A204.1 (cell line): ENCODE results near the gene PML.
"Not testable (repeated sequence)": the region's sequence is repeated elsewhere in the genome, so short reads cannot be mapped to it uniquely, and the experiment has no call there.

Experiments used
- FAIRE-seq: peaks from 2 replicates; lab custom pipeline; 2012; peaks lifted over from hg19 to GRCh38; lab: Jason Lieb, UNC

PML gene

DNA sequence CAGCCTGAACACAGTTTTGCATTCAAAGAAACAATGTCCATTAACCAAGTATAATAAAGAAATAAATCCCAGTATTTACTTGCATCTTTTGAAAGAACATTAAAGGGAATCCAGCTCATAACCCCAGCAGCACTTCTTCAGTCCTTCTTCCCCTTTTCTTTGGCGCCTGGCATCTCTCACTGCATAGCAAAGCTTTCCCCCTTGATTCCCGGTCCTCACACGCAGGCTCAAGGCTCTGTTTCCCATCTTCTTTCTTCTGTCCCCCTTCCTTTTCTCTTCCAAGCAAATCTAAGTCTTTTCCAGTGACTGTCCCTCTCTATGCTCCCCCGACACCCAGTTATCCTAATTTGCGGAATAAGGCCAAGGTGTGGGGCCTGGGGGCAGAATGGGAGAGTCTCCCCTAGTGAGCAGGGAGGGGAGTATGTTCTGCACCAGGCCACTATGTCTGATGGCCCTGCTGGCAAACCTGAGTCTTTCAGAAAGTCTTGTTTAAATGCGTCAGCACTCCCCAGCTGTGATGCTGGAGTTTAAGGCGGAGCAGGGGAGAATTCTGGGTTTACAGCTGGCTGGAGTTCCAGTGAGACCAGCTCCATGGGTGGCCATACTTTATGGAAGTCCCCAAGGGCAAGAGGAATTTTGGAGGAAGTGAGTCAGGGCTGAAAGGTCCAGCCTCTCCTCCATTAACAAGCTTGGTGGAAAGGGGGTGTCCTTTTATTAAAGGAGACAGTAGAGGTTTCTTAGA, 45.8 kb downstream of the PML start:
- no peak for FAIRE-seq

DNA sequence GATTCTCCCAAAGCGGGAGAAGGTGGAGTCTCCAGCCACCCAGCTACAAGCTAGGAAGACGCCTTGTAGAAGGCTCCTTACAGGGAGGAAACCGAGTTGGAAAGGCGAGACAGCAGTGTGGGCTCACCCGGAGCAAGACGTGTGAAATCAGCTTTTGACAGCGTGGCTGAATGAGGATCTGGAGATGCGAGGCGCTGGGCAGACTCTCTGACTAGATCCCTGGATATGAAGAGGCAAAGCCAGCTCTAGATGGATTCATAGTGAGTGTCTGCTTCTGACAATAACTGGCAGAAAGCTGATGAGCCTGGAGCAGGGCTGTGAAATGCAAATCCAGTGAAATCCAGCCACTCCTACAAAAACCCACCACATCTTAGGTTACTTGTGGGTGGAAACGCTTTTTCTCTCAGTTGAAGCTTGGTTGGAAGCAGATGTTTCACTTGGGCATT, 46.8 kb downstream of the PML start:
- FAIRE-seq = no peak

DNA sequence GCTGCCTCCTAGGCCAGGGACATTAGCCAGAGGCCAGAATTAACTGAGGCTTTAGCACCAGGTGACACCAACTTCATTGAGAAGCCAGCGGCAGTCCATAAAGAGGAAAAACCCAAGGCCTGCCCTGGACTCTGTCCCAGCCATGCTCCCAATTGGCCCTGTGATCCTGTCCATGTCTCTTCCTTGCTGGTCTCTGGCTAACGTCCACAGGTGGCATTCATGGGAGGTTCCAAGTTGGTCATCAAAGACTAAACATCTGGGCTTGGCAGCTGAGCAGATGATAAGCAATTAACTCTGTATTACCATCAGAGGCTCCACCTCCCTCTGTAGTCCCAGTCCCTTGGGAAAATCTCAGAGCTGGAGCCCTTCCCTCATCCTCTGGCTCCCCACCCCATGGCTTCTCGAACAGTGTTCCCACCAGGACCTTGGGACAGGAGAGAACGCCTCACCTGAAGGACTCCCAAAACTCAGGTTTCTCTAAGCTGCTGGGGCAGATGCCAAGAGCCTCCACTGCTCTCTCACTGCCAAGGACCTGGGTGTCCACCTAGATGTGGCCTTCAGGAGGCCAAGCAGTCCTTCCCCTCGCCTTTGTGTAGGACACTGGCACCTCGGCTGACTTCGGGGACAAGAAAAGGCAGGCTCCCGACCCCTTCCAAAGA, 47.4 kb downstream of the PML start:
- FAIRE-seq = no peak

DNA sequence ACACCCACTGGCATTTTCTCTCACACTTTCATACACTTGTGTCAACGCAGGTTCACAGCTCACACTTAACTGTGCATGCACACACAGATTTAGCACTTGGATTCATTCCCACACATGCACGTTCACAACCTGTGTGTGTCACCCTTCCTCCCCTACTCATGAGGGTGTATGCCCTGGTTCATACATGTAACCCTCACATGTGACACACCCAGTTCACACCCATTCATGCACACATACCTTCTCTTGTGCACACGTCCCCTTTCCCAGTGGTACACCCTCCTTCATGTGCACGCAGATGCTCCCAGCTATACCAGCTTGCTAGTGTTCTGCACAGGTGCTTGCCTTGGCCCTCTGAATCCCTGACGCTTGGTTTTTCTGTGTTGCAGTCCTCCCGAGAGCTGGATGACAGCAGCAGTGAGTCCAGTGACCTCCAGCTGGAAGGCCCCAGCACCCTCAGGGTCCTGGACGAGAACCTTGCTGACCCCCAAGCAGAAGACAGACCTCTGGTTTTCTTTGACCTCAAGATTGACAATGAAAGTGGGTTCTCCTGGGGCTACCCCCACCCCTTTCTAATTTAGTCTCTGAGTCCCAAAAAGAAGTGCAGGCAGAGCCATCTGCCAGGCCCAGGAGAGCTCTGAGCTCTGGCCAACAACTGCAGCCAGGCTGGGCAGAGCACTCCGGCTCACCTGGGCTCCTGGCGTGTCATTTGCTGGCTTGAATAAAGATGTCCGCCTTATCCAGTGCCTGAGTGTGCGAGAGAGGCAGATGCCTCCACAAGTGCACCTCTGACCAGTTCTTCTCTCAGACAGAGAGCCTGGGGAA, 48.3 kb downstream of the PML start:
- FAIRE-seq = no peak

DNA sequence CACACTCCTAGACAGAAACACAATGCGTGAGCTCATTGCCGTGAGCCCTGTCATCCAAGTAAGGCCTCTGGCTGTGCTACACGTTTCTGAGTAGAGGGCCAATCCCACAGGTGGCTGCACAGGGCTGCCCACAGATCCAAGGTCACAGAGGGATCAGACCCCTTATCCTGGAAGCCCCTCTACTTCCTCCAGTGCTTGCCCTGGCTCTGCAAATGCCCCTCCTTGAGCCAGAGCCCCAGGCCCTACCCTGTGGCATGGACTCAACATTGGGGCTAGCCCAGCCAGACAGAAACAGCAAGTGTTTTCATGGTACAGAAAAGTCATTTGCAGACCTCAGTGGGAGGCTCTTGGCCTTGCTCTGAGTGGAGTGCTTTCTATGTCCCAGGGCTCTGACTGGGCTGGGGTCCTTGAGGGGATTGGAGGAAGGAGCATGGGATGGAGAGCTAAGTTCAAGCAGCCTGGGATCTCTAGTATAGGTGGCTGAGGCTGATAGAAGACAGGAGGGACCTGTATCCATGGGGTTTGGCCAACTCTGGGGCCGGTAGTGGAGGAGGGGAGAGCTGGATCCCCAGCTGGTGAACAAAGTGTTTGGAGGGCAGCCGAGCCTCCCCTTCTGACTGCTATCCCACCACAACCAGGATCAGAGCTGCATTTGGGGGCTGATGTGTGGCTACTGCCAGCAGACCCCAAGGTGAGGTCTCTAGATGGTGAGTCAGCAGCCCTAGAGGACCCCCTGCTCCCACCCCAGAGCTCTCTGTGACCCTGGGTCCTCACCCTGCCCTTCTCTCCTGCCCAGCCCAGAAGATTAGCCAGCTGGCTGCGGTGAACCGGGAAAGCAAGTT, 49.1 kb downstream of the PML start:
- no peak for FAIRE-seq

DNA sequence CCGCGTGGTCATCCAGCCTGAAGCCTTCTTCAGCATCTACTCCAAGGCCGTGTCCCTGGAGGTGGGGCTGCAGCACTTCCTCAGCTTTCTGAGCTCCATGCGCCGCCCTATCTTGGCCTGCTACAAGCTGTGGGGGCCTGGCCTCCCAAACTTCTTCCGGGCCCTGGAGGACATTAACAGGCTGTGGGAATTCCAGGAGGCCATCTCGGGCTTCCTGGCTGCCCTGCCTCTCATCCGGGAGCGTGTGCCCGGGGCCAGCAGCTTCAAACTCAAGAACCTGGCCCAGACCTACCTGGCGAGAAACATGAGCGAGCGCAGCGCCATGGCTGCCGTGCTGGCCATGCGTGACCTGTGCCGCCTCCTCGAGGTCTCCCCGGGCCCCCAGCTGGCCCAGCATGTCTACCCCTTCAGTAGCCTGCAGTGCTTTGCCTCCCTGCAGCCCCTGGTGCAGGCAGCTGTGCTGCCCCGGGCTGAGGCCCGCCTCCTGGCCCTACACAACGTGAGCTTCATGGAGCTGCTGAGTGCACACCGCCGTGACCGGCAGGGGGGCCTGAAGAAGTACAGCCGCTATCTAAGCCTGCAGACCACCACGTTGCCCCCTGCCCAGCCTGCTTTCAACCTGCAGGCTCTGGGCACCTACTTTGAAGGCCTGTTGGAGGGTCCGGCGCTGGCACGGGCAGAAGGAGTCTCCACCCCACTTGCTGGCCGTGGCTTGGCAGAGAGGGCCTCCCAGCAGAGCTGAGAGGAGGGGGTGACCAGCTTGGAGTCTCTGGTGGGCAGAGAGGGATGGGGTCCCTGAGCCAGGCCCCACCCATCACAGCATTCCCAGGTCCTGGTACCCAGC, 50.0 kb downstream of the PML start:
- FAIRE-seq = no peak

DNA sequence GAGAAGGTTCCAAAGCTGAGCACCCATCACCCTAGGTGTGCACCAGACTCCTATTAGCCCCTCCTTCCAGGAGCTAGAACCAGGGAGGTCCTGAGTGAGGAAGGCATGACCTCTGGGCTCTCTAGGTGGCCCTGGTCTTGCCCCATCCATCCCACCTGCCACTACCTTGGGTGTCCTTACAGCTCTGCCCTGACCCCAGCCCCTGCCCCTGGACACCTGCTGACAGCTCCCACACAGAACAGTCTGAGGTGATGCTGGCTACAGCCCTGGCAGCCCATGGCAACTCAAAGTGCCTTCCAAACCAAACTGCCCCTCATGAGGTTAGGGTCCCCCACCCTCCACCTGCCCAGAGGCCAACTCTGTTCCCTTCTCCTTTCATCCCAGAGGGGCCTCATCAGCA, 50.7 kb downstream of the PML start:
- FAIRE-seq = no peak

DNA sequence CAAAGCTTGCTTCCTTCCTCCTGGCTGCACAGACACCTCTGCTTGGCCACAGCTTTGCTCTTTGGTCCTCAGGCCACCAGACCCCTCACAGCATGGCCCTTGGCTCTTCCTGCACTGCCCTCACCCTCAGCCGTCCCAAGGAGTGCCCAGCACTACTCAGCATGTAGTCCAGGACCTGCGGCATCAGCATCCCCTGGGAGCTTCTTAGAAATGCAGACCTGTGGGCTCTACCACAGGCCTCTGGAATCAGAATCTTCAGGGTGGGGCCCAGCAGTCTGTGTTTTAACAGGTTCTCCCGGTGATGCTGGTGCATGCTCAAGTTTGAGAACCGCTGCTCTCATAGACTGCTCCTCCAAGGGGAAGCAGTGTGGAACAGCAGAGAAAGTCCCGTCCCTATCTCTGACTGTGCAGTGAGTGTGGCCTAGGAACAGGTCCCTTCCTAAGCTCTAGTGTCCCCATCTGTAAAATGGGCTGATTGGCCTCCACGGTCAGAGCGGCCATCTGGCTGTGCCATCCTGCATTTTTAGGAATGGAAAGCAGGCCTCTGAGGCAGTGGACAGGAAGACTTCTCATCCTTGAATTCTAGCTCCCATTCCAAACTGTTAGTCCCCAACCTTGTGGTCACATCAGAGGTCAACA, 51.2 kb downstream of the PML start:
- FAIRE-seq = no peak

DNA sequence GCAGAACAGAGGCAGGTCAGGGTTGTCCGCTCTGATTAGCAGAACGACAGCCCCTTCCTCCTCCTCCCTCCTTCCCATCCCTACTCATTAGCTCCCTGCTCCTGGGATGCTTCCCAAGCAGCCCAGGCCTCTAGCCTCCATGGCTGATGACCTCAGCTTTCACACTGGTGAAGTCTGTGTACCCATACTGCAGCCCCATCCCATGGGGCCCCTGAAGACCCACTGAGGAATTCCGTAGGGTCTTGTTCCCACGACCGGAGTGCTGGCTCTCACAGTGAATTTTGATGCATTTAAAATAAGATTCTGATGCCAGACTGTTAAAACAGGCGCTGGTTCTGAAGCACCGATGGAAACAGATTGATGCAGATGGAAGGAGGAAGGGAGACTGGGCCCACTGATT, 51.8 kb downstream of the PML start:
- no peak for FAIRE-seq

DNA sequence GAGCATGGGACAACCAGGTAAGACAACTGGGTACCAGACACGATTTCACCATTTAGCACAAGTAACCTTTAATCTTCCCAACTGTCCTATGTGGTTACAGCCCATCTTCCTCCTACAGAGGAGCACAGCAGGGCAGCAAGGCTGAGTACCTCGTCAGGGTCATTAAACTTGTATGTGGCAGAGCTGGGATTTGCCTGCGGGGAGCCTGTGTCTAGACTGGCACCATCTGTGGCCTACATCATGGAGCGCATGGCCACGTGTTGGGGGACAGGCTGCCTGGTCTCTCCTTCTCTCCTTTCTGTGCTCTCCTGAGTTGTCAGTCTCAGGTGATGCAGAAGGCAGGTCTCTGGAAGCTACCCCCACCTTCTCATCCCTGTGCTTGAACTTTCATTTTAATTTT, 55.6 kb downstream of the PML start:
- no peak for FAIRE-seq

DNA sequence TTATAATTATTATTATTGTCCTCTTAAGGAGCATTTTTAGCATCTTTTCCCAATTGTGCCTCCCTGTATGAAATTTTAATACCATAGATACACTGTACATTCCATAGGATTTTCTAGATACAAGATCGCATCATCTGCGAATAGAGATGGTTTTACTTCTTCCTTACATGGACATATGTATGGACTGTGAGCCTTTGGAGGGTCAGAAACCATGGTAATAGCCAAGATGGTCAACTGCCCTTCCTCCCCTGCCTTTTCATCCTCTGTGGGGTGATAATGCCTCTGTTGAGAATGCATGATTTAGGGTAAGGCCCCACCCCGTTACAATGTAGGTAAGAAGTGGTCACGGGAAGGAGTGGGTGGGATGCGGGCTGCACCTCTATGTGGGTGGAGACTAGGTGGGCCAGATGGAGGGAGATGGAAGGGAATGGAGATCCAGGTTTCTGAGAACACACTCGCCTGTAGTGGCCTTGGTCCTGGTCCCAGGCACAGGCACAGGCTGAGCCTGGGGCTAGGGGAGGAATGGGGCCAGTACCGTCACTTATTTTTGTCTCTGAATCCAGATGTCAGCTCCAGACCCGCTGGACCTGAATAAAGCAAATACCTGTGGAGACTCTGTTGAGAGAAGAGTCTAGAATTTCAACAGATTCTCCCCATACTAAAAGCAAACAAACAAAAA, 56.2 kb downstream of the PML start:
- no peak for FAIRE-seq

DNA sequence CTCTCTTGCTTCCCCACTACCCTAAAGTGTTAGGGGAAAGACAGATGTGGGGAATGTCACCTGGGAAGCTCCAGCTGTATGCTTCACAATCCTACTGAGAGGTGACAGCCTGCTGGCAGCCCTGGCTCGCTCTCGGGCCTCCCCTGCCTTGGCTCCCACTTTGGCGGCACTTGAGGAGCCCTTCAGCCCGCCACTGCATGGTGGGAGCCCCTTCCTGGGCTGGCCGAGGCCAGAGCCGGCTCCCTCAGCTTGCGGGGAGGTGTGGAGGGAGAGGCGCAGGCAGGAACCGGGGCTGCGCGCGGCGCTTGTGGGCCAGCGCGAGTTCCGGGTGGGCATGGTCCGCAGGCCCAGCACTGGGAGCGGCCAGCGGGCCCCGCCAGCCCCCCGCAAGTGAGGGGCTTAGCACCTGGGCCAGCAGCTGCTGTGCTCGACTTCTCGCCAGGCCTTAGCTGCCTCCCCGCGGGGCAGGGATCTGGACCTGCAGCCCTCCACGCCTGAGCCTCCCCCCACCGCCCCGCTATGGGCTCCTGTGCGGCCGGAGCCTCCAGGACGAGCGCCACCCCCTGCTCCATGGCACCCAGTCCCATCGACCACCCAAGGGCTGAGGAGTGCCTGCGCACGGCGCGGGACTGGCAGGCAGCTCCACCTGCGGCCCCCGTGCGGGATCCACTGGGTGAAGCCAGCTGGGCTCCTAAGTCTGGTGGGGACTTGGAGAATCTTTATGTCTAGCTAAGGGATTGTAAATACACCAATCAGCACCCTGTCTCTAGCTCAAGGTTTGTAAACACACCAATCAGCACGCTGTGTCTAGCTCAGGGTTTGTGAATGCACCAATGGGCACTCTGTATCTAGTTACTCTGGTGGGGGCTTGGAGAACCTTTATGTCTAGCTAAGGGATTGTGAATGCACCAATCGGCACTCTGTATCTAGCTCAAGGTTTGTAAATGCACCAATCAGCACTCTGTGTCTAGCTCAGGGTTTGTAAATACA, 58.0 kb downstream of the PML start:
- not testable (repeated sequence) for FAIRE-seq

DNA sequence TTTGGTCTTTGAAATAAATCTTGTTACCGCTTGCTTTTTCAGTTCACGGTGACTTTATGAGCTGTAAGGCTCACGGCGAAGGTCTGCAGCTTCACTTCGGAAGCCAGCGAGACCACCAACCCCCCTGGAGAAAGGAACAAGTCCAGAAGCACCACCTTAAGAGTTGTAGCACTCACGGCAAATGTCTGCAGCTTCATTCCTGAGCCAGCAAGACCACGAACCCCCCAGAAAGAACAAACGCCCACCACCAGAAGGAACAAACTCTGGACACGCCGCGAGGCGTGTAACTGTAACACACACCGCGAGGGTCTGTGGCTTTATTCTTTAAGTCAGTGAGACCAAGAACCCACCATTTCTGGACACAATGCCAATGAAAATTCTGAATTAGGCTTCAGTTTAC, 59.0 kb downstream of the PML start:
- no peak for FAIRE-seq

DNA sequence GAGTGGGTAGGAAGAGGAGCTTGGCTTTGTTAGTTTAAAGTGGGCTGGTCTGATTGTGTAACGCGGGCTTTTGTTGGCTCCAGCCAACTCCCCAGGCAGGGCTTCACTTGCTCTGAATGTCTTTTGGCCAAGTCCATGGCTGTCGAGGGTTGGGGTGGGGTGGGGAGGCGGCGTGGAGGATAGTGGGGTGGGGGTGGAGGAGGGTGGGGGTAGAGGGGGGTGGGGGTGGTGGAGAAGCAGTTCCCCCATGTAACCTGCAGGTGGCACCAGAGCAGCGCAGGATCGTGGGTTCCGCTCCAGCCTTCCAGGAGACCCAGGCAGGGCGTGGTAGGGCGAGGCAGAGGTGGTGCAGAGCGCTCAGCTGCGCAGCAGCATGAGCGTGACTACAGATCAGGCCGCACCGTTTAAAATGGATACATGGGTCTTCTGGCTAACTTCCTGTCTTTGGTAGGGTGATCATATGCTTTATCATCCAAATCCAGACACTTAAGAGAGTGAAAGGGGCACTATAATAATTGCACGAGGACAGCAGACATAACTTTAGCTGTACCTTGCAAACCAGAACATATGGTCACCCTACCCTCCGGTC, 59.5 kb downstream of the PML start:
- FAIRE-seq = no peak

DNA sequence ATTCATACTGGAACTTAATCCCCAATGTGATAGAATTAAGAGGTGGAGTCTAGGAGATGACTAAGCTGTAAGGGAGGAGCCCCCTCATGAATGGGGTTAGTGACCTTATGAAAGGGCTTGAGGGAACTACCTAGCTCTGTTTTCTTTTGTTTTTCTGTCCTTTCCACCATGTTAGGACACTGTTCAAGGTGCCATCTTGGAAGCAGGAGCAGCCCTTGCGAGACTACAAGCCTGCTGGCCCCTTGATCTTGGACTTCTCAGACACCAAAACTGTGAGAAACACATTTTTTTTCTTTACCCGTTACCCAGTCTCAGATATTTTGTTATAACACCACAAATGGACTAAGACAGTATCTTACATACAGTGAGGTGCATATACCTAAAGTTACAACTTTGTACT, 61.3 kb downstream of the PML start:
- no peak for FAIRE-seq

DNA sequence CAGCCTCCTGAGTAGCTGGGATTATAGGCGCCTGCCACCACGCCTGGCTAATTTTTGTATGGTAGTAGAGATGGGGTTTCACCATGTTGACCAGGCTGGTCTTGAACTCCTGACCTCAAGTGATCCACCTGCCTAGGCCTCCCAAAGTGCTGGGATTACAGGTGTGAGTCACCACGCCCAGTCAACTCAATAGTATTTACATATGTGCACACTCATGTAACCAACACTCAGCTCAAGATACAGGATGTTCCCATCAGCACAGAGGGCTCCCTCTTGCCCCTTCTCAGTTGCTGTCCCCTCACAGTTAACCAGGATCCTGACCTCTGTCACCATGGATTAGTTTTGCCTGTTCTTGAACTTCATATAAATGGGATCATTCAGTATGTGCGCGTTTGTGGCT, 61.8 kb downstream of the PML start:
- FAIRE-seq = not testable (repeated sequence)

DNA sequence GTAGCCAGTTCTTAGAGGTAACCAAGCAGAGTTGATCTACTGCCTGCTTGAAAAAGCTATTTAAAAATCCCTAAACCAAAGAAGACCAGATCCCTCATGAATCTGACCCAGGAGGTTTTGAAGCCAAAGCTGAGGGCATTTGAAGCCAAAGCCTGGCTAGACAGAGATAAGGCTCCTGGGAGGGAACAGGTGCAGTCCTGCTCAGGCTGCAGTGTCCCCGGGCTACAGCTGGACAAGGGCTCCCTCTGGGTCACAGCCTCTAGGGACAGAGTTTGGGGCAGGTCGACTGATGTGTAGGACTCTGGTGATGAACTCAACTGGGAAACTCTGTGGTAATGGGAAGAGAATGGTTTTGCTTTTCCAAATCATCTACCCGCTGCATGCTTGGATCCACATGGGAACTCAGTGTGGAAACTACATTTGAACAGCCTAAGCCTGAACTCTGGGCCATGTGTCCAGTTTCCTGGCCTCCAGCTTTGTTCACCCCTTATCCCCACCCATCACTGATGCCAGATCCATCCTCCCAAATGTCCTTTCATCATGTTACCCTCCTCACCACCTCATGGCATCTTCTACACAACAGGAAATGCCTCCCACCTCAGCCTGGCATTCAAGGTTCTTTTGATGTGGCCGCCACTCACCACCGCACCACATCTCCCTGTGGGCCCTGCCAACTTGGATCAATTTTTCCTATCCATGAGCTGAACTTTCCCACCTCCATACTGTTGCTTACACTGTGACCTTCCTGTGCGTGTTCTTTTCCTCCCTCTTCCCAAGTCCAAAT, 64.7 kb downstream of the PML start:
- not testable (repeated sequence) for FAIRE-seq

DNA sequence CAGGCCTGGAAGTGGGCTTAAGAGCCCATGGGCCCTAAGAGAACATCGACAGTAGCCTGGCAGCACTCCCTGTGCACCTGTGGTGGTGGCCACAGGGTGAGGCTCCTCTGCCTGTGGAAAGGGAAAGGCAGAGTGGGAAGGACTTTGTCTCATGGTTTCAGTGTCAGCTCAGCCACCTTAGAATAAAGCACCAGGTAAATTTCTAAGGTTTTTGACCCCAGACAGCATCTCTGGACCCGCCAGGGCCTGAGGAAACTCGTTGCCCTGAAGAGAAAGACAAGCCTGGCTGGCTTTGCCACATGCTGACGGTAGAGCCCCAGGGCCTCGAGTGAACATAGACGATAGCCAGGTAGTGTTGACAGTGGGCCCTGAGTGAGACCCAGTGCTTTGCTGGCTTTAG, 65.7 kb downstream of the PML start:
- FAIRE-seq = no peak
